OCI-LY7 (cell line): Measurements from ENCODE around the gene DDAH2. TPM values are rescaled to one million over a fixed set of nuclear protein-coding genes. Genes with fewer than 3 reads are reported as not detected.
A peak's percentile ranks its signal among the peaks of the same experiment; 100 is the strongest.

Experiments
- BruUV-seq: library from RNA; stranded (reverse); fragments of 400-500 nt; replicated peaks from 2 replicates; lab custom pipeline; 2021; lab: Mats Ljungman, UMichigan
- CTCF ChIA-PET: fragments of 300-600 bp; sonication (Branson Sonifier 250); formaldehyde crosslinking; loops from one replicate; lab custom pipeline; 2022; ENCODE audit warnings: antibody characterized with exemption; ENCODE audit not compliant: unreplicated experiment; lab: Charles Lee
- POLR2A ChIA-PET: fragments of 300-600 bp; sonication (Branson Sonifier 250); formaldehyde crosslinking; loops from one replicate; lab custom pipeline; 2022; ENCODE audit warnings: antibody characterized with exemption; lab: Charles Lee
- DNase-seq: peaks from one replicate; pipeline ENCODE4 v3.0.0-alpha.2; 2015; ENCODE audit warnings: low spot score
- H2AFZ ChIP-seq: fragments of 200-600 bp; sonication (generic), shearing (Covaris generic); 2 replicates; pipeline ENCODE4 v1.6.1; 2014; ENCODE audit warnings: mild to moderate bottlenecking, antibody characterized with exemption, low read length, moderate library complexity
- H3K27ac ChIP-seq: fragments of 200-600 bp; sonication (generic); 2 replicates; pipeline ENCODE4 v1.5.1; 2014; ENCODE audit warnings: mixed run types, low read depth, mild to moderate bottlenecking, moderate library complexity, low read length, inconsistent platforms; ENCODE audit not compliant: poor library complexity, severe bottlenecking
- H3K36me3 ChIP-seq: fragments of 200-600 bp; sonication (generic); 2 replicates; pipeline ENCODE4 v1.6.1; 2014; ENCODE audit warnings: mild to moderate bottlenecking, antibody characterized with exemption, low read length, moderate library complexity, mixed read lengths; ENCODE audit not compliant: insufficient read depth
- H3K4me1 ChIP-seq: fragments of 200-600 bp; sonication (generic); 2 replicates; pipeline ENCODE4 v1.5.1; 2014; ENCODE audit warnings: mild to moderate bottlenecking, low read length; ENCODE audit not compliant: insufficient read depth, poor library complexity, severe bottlenecking
- H3K4me2 ChIP-seq: fragments of 200-600 bp; sonication (generic); 2 replicates; pipeline ENCODE4 v1.6.1; 2014; ENCODE audit warnings: mild to moderate bottlenecking, low read length
- H3K4me3 ChIP-seq: fragments of 200-600 bp; sonication (generic); 2 replicates; pipeline ENCODE4 v1.5.1; 2014; ENCODE audit warnings: mild to moderate bottlenecking, low read depth, low read length; ENCODE audit not compliant: poor library complexity, severe bottlenecking
- H3K79me2 ChIP-seq: fragments of 200-600 bp; sonication (generic); 2 replicates; pipeline ENCODE4 v1.6.1; 2016; ENCODE audit warnings: low read depth, mild to moderate bottlenecking, low read length, moderate library complexity, mixed read lengths; ENCODE audit not compliant: insufficient read depth
- H3K9me2 ChIP-seq: fragments of 200-600 bp; sonication (generic); 2 replicates; pipeline ENCODE4 v1.6.1; 2016; ENCODE audit warnings: mild to moderate bottlenecking, low read length, mixed read lengths; ENCODE audit not compliant: insufficient read depth
- H3K9me3 ChIP-seq: fragments of 200-600 bp; sonication (generic); 2 replicates; pipeline ENCODE4 v1.6.1; 2014; ENCODE audit warnings: mild to moderate bottlenecking, mixed run types, low read length, mixed read lengths
- H4K20me1 ChIP-seq: fragments of 200-600 bp; sonication (generic); 2 replicates; pipeline ENCODE4 v1.6.1; 2014; ENCODE audit warnings: mild to moderate bottlenecking, antibody characterized with exemption, low read length, moderate library complexity, mixed read lengths; ENCODE audit not compliant: insufficient read depth
- CTCF ChIP-seq: fragments of 200-600 bp; sonication (generic); conservative IDR thresholded peaks from 2 replicates; pipeline ENCODE4 v1.5.1; 2014; ENCODE audit warnings: mild to moderate bottlenecking, antibody characterized with exemption, low read length, moderate library complexity, mixed read lengths
- EZH2phosphoT487 ChIP-seq: fragments of 200-600 bp; sonication (generic); IDR thresholded peaks from 2 replicates; pipeline ENCODE4 v1.6.1; 2018; ENCODE audit warnings: low read depth, borderline replicate concordance, mild to moderate bottlenecking, mixed run types, antibody characterized with exemption, low read length, moderate library complexity, mixed read lengths
- intact Hi-C: fragments of 100-400 bp; cut with micrococcal nuclease; formaldehyde crosslinking; loops from one replicate; pipeline ENCODE4 v1.10.0; 2022; ENCODE audit not compliant: unreplicated experiment
- total RNA-seq, 2 experiments: library from RNA; depleted of rRNA in 1 of 2; stranded (reverse); fragments of >200 nt in 1 of 2; shearing (Covaris generic) in 1 of 2; gene quantifications; 2 replicates each; pipeline ENCODE4 v1.2.3, GENCODE V29; 2014 to 2022

Gene DDAH2
- total RNA-seq, 2 experiments from 2014 or later = 14.0 to 20.4 TPM

- ChIA-PET POLR2A (interaction anchor here (1.2 to 7.1 kb wide), 4 partner anchors 35 to 97 kb away, joined by 3 to 43 read pairs (median 10); partner anchors contain the start of gene HSPA1B), CTCF (no interaction called here)
- DNase-seq = no peak
- Histone ChIP-seq H3K4me2 (peak overlapping the region; percentile 76), H2AFZ (no peak overlapping the region), H3K9me2 (no peaks in the 10 kb centered on the region), H3K9me3 (no peaks in the 10 kb centered on the region), H3K79me2 (peaks cover 34% of the 10 kb centered on the region), H4K20me1 (0 out of 2 replicates have a peak, but pooled peaks cover 8% of the 10 kb centered on the region), H3K4me3 (peak overlapping the region; percentile 78), H3K27ac (peak overlapping the region; percentile 93), H3K36me3 (peaks cover 43% of the 10 kb centered on the region), H3K4me1 (peaks cover 57% of the 10 kb centered on the region)
- intact Hi-C loops = no loop called here
- BruUV-seq = no TSS peak
- TF ChIP-seq CTCF (no peak), EZH2phosphoT487 (no peak)
Measured at GRCh38 chr6:31734247-31734820, 5.2 kb upstream of the DDAH2 start.

- ChIA-PET CTCF (no interaction called here), POLR2A (no interaction called here)
- Histone ChIP-seq H3K9me3 (no peaks in the 10 kb centered on the region), H2AFZ (no peak overlapping the region), H3K36me3 (peaks cover 43% of the 10 kb centered on the region), H3K9me2 (no peaks in the 10 kb centered on the region), H3K79me2 (peaks cover 34% of the 10 kb centered on the region), H3K4me1 (peaks cover 57% of the 10 kb centered on the region), H3K4me2 (peak overlapping the region; percentile 76), H4K20me1 (0 out of 2 replicates have a peak, but pooled peaks cover 8% of the 10 kb centered on the region), H3K4me3 (peak overlapping the region; percentile 78), H3K27ac (peak overlapping the region; percentile 93)
- DNase-seq = no peak
- TF ChIP-seq EZH2phosphoT487 (no peak), CTCF (no peak)
- no TSS peak for BruUV-seq
- intact Hi-C loops = no loop called here
Measured at GRCh38 chr6:31733734-31734133, 4.6 kb upstream of the DDAH2 start.

GRCh38 chr6:31732029-31732428 lies 2.9 kb upstream of the DDAH2 start:
- no peak overlapping the region for H2AFZ ChIP-seq
- H3K9me2 ChIP-seq = no peaks in the 10 kb centered on the region
- H3K79me2 ChIP-seq = peaks cover 34% of the 10 kb centered on the region
- no TSS peak for BruUV-seq
- peaks cover 57% of the 10 kb centered on the region for H3K4me1 ChIP-seq
- H4K20me1 ChIP-seq = 0 out of 2 replicates have a peak, but pooled peaks cover 8% of the 10 kb centered on the region
- no peak overlapping the region for H3K4me2 ChIP-seq
- ChIA-PET POLR2A (interaction anchor here (0.7 to 0.9 kb wide), 2 partner anchors 9 to 98 kb away, joined by 3 read pairs; no protein-coding TSS in a partner anchor), CTCF (no interaction called here)
- no peak for DNase-seq
- intact Hi-C loops = no loop called here
- TF ChIP-seq EZH2phosphoT487 (no peak), CTCF (no peak)
- H3K4me3 ChIP-seq = no peak overlapping the region
- H3K9me3 ChIP-seq = no peaks in the 10 kb centered on the region
- H3K27ac ChIP-seq = no peak overlapping the region
- H3K36me3 ChIP-seq = peaks cover 54% of the 10 kb centered on the region
